A549 (cell line): ENCODE measurements around the gene KRTAP9-7.

Experiments
- CHD2 ChIP-seq: fragments of 150-350 bp; IDR thresholded peaks from 2 replicates; pipeline ENCODE4 v1.6.1; 2014; ENCODE audit warnings: low read length; ENCODE audit not compliant: partially characterized antibody
- CTCF ChIP-seq: fragments of >200 bp; sonication (Bioruptor Twin); formaldehyde crosslinking; IDR thresholded peaks from 3 replicates; pipeline ENCODE4 v1.5.1; 2016
- EP300 ChIP-seq, 2 experiments: fragments of >200 bp; sonication (Bioruptor Twin); formaldehyde crosslinking; IDR thresholded peaks; 2 replicates in 1 of 2; 3 replicates in 1 of 2; pipeline ENCODE4 v1.6.1; 2016 to 2017
- FOSL2 ChIP-seq, 2 experiments: fragments of 450-650 bp in 1 of 2; fragments of >200 bp in 1 of 2; sonication (Bioruptor Twin) in 1 of 2; formaldehyde crosslinking; IDR thresholded peaks; 2 replicates each; pipeline versions ENCODE4 v1.5.0 to v1.6.1; 2016 to 2020; ENCODE audit warnings: mild to moderate bottlenecking in 1 of 2, moderate library complexity in 1 of 2
- HDAC2 ChIP-seq: fragments of 200-600 bp; sonication (generic); IDR thresholded peaks from 2 replicates; pipeline ENCODE4 v1.6.1; 2016
- JUNB ChIP-seq: fragments of >200 bp; sonication (Bioruptor Twin); formaldehyde crosslinking; IDR thresholded peaks from 2 replicates; pipeline ENCODE4 v1.6.1; 2016
- KDM1A ChIP-seq: fragments of 200-600 bp; sonication (generic); IDR thresholded peaks from 2 replicates; pipeline ENCODE4 v1.6.1; 2016; ENCODE audit warnings: low read depth, mild to moderate bottlenecking
- KDM5A ChIP-seq: fragments of 200-600 bp; sonication (generic); IDR thresholded peaks from 2 replicates; pipeline ENCODE4 v1.6.1; 2016; ENCODE audit warnings: antibody characterized with exemption, mild to moderate bottlenecking
- MAFK ChIP-seq: fragments of 450-650 bp; IDR thresholded peaks from 2 replicates; pipeline ENCODE4 v1.6.1; 2014; ENCODE audit not compliant: partially characterized antibody
- MAX ChIP-seq: IDR thresholded peaks from 2 replicates; pipeline ENCODE4 v1.6.1; 2012
- NPAS2 ChIP-seq: fragments of 250-450 bp; sonication (Bioruptor Pico); IDR thresholded peaks from 2 replicates; pipeline ENCODE4 v1.8.0; 2022; ENCODE audit warnings: mild to moderate bottlenecking, moderate library complexity, borderline replicate concordance
- POLR2A ChIP-seq: IDR thresholded peaks from 2 replicates; pipeline ENCODE4 v1.6.1; 2012; ENCODE audit warnings: mild to moderate bottlenecking, low read length
- RAD21 ChIP-seq, 2 experiments: fragments of >200 bp in 1 of 2; sonication (Bioruptor Twin) in 1 of 2; formaldehyde crosslinking in 1 of 2; IDR thresholded peaks in 1 of 2; conservative IDR thresholded peaks in 1 of 2; 2 replicates in 1 of 2; 3 replicates in 1 of 2; pipeline ENCODE4 v1.6.1; 2012 to 2018; ENCODE audit warnings: inconsistent platforms in 1 of 2
- RFX5 ChIP-seq: fragments of 450-650 bp; IDR thresholded peaks from 2 replicates; pipeline ENCODE4 v1.7.1; 2014; ENCODE audit warnings: antibody characterized with exemption, mild to moderate bottlenecking, moderate library complexity

- TF ChIP-seq KDM1A (no peak), CTCF (no peak), KDM5A (no peak), POLR2A (no peak), HDAC2 (no peak), NPAS2 (CRISPR knock-in tag) (no peak), JUNB (no peak), EP300 (IDR thresholded peaks at IDR 0.05) (no peak), FOSL2 (IDR thresholded peaks at IDR 0.05) (no peak), FOSL2 (CRISPR knock-in tag; IDR thresholded peaks at IDR 0.05) (no peak), RFX5 (no peak), RAD21 (conservative IDR thresholded peaks at IDR 0.05 in 1 of 2, IDR thresholded peaks at IDR 0.05 in 1 of 2) (no peak), MAX (no peak), CHD2 (no peak), MAFK (no peak)
Observed at GRCh38 chr17:41307647-41308046, 32.1 kb downstream of the KRTAP9-7 start.
